ENCODE results near the gene ME3. TPM values are rescaled to one million over a fixed set of nuclear protein-coding genes. Genes with fewer than 3 reads are reported as not detected.

Gene ME3
- total RNA-seq, 3 donors from 2014 or later: 29.3 to 51.2 (median 31.8) TPM

- peak; percentile 58 for ATAC-seq
- Histone ChIP-seq H3K36me3 (ENCODE audit: low read depth) (no peaks in the 10 kb centered on the region), H3K4me3 (no peak overlapping the region), H3K9me3 (no peaks in the 10 kb centered on the region), H3K4me1 (ENCODE audit: low read depth) (no peaks in the 10 kb centered on the region)
- no peak for TF ChIP-seq CTCF (IDR thresholded peaks at IDR 0.05)
- peak in 2 of 3 donors; percentile 31 to 45 for DNase-seq
- intact Hi-C loops (cut with DNase I, micrococcal nuclease): no loop called here
Measured at GRCh38 chr11:86632499-86633269, 39.7 kb downstream of the ME3 start.

DNA sequence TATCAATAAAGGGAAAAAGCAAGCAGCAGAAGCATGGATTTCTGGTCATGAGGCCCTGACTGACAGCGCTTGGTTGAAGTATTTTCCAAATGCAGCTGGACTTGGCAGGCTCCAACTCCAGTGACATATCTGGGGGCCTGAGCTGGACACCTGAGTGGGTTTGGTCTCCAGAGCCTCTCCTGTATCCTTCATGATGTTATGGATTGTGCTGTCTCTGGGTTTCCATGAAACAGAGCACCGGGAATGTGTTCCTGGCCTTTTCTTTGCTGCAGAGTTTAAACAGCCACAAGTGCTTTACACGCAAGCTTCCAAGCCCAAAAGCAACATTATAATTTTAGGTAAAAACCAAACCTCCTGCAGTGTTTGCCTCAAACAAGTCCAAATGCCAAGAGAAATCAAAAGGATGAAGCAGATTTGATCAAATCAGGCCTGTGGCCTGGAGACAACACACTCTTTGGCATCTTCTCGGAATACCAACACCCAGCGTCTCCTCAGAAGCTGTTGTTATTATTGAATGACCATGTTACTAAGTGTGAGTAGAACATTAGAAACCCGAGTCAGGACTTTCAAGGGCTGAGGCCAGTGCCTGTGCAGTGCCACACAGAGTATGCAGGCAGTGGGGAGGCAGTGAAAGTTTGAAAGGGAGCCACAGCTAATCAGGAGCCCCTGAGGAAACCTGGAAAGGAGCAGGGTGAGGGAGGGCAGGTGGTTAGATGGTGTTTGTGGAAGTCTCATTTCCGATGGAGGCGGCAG lies 42.0 kb downstream of the ME3 start:
- intact Hi-C loops (cut with DNase I, micrococcal nuclease): no loop called here
- H3K4me1 ChIP-seq (ENCODE audit: low read depth): no peaks in the 10 kb centered on the region
- no peak for TF ChIP-seq CTCF (IDR thresholded peaks at IDR 0.05)
- no peak for ATAC-seq
- H3K4me3 ChIP-seq: no peak overlapping the region
- H3K36me3 ChIP-seq (ENCODE audit: low read depth): no peaks in the 10 kb centered on the region
- H3K9me3 ChIP-seq: no peaks in the 10 kb centered on the region
- DNase-seq: no peak

DNA sequence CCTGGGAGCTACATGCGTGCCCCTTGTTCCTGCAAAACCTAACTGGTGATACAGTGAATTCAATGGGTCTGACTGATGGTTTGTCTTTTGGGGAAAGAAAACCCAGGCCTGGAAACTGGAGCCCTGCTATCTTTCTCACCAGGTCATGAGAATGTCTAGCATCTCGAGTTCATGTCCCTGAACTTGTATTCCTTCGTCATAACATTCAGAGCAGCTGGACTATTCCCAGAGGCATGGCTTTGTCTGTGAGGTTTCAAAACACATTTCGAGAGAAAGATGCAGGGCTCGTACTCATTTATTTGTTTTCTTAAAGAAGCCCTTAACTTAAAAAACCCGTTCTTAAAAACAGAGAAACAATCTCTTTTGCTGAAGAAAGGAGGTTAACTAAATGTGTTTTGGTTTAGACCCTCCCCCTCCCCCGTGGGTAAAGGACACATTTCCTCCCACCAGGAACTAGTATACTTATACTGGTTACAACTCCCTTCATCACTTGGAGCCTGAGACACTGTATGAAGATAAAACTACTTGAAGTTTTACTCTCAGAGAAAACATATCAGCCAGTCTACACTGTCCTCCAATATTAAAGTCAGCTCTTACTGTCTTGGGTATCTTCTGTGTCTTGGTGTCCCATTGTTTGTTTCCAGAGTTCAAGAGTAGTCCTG lies 43.2 kb downstream of the ME3 start:
- DNase-seq (peak in 1 of 3 donors; percentile 14), ATAC-seq (no peak)
- no peaks in the 10 kb centered on the region for H3K4me1 ChIP-seq (ENCODE audit: low read depth)
- H3K9me3 ChIP-seq: no peaks in the 10 kb centered on the region
- H3K36me3 ChIP-seq (ENCODE audit: low read depth): no peaks in the 10 kb centered on the region
- no peak for TF ChIP-seq CTCF (IDR thresholded peaks at IDR 0.05)
- intact Hi-C loops (cut with DNase I, micrococcal nuclease): loop anchor here in 1 of 2 donors (10.0 kb wide), 1 partner anchor 186 kb away; no protein-coding TSS in a partner anchor
- no peak overlapping the region for H3K4me3 ChIP-seq

DNA sequence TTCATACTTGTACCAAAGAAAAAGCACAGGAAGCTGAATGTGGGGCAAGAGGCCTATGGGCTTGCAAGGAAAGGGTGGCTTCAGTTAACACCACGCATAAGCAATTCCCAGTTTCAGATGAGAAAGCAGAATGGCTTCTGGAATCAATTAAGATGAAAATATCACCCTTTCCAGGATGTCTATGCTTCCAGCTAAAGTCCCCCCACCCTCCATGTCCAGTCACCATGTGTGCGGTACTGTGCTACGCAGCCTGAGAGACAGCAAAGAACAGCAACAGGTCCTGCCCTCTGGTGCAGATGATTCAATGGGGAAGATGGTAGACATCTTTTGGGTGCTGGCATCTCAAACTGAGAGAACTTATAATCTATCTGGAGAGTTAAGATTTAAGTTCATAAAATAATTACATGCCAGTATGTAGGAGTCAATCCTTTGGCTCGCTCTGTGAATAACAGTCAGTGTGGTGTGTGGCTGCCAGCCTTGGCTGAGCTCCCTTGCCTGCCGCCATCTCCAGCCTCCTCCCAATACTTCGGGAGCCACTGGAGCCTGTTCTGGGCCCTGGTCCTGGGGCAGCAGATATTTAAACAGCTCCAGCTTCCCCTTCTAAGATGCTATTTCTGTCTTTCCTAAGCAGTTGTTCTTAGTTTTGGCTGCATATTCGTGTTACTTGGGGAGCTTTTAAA lies 44.5 kb downstream of the ME3 start:
- no peaks in the 10 kb centered on the region for H3K9me3 ChIP-seq
- DNase-seq: no peak
- no peak for TF ChIP-seq CTCF (IDR thresholded peaks at IDR 0.05)
- intact Hi-C loops (cut with DNase I, micrococcal nuclease): loop anchor here in 1 of 2 donors (10.0 kb wide), 1 partner anchor 187 kb away; no protein-coding TSS in a partner anchor
- no peaks in the 10 kb centered on the region for H3K36me3 ChIP-seq (ENCODE audit: low read depth)
- no peaks in the 10 kb centered on the region for H3K4me1 ChIP-seq (ENCODE audit: low read depth)
- no peak overlapping the region for H3K4me3 ChIP-seq
- no peak for ATAC-seq

- no peaks in the 10 kb centered on the region for H3K4me1 ChIP-seq (ENCODE audit: low read depth)
- H3K9me3 ChIP-seq: no peaks in the 10 kb centered on the region
- no peak for DNase-seq
- H3K36me3 ChIP-seq (ENCODE audit: low read depth): no peaks in the 10 kb centered on the region
- no peak for TF ChIP-seq CTCF (IDR thresholded peaks at IDR 0.05)
- H3K4me3 ChIP-seq: no peak overlapping the region
- ATAC-seq: no peak
- intact Hi-C loops (cut with DNase I, micrococcal nuclease): loop anchor here in 1 of 2 donors (10.0 kb wide), 1 partner anchor 189 kb away; no protein-coding TSS in a partner anchor
Measured at GRCh38 chr11:86625981-86626380, 46.4 kb downstream of the ME3 start.

Measured in mucosa of descending colon (tissue), 3 donors.